ENCODE measurements around the gene FOXA3.
"Not testable (repeated sequence)": the region's sequence is repeated elsewhere in the genome, so short reads cannot be mapped to it uniquely, and the experiment has no call there.

Gene FOXA3

GRCh38 chr19:45863335-45863839 is 739 bp upstream of the FOXA3 start:
- H3K4me3 ChIP-seq (ENCODE audit: low read depth, low read length) = peak overlapping the region; percentile 97
- in situ Hi-C loops (cut with HindIII; ENCODE audit: low sequenced_read_pairs) = no loop called here
- no peak for DNase-seq (ENCODE audit: low read depth, low spot score)
- TF ChIP-seq CTCF (IDR thresholded peaks at IDR 0.05; ENCODE audit: low read depth, low read length) = no peak

- in situ Hi-C loops (cut with HindIII; ENCODE audit: low sequenced_read_pairs) = no loop called here
- no peak overlapping the region for H3K4me3 ChIP-seq (ENCODE audit: low read depth, low read length)
- DNase-seq (ENCODE audit: low read depth, low spot score) = no peak
- TF ChIP-seq CTCF (IDR thresholded peaks at IDR 0.05; ENCODE audit: low read depth, low read length) = no peak
Observed at GRCh38 chr19:45864629-45865082, 530 bp downstream of the FOXA3 start.

- DNase-seq (ENCODE audit: low read depth, low spot score) = no peak
- no peak overlapping the region for H3K4me3 ChIP-seq (ENCODE audit: low read depth, low read length)
- in situ Hi-C loops (cut with HindIII; ENCODE audit: low sequenced_read_pairs) = no loop called here
- no peak for TF ChIP-seq CTCF (IDR thresholded peaks at IDR 0.05; ENCODE audit: low read depth, low read length)
Observed at GRCh38 chr19:45865269-45865948, 1.3 kb downstream of the FOXA3 start.

GRCh38 chr19:45866400-45867176 is 2.5 kb downstream of the FOXA3 start:
- TF ChIP-seq CTCF (IDR thresholded peaks at IDR 0.05; ENCODE audit: low read depth, low read length) = no peak
- no peak for DNase-seq (ENCODE audit: low read depth, low spot score)
- in situ Hi-C loops (cut with HindIII; ENCODE audit: low sequenced_read_pairs) = no loop called here
- H3K4me3 ChIP-seq (ENCODE audit: low read depth, low read length) = no peak overlapping the region

GRCh38 chr19:45867241-45867640 is 3.1 kb downstream of the FOXA3 start:
- DNase-seq (ENCODE audit: low read depth, low spot score); H3K4me3 ChIP-seq (ENCODE audit: low read depth, low read length); in situ Hi-C loops (cut with HindIII; ENCODE audit: low sequenced_read_pairs): not testable (repeated sequence)

- no peak overlapping the region for H3K4me3 ChIP-seq (ENCODE audit: low read depth, low read length)
- in situ Hi-C loops (cut with HindIII; ENCODE audit: low sequenced_read_pairs) = no loop called here
- no peak for DNase-seq (ENCODE audit: low read depth, low spot score)
- TF ChIP-seq CTCF (IDR thresholded peaks at IDR 0.05; ENCODE audit: low read depth, low read length) = no peak
Observed at GRCh38 chr19:45870798-45871197, 6.7 kb downstream of the FOXA3 start.
